ENCODE data around the gene ZNF682. TPM values are rescaled to one million over a fixed set of nuclear protein-coding genes. Genes with fewer than 3 reads are reported as not detected.
"Not testable (repeated sequence)": the region's sequence is repeated elsewhere in the genome, so short reads cannot be mapped to it uniquely, and the experiment has no call there.

ZNF682 gene
- total and polyA plus RNA-seq, 2 of the 13 experiments (the other 11 are each of a cell fraction or from before 2014, with no cell fraction given) = 2.0 to 7.2 TPM

- peak; percentile 51; the same call in 1 of the 2 replicates for TF ChIP-seq SIN3A (IDR thresholded peaks at IDR 0.05; ENCODE audit: borderline replicate concordance, low read depth, low read length)
- TF ChIP-seq POGZ (CRISPR knock-in tag; IDR thresholded peaks at IDR 0.05) = peak; percentile 66
Measured at GRCh38 chr19:20039203-20039723, at the start of gene ZNF682 (continued).

GRCh38 chr19:20082876-20083275 is 43.6 kb upstream of the ZNF682 start:
- H3K79me2 ChIP-seq (ENCODE audit: insufficient read depth, low read length); POLR2A ChIA-PET; H3K4me1 ChIP-seq (ENCODE audit: insufficient read depth, low read length); CTCF ChIA-PET (ENCODE audit: low intra/inter-chr PET ratio, low total read pairs); H3K4me3 ChIP-seq (replicated peaks in 1 of 3; ENCODE audit: insufficient read depth in 1 of 3, low read depth in 2 of 3, low read length in 3 of 3); DNase-seq (ENCODE audit: low spot score); H3K9ac ChIP-seq (ENCODE audit: insufficient read depth, low read depth, low read length); intact Hi-C loops (cut with micrococcal nuclease; ENCODE audit: unreplicated experiment); H2AFZ ChIP-seq (ENCODE audit: low read length); H3K27me3 ChIP-seq (ENCODE audit: control insufficient read depth in 1 of 2, insufficient read depth in 2 of 2, low read length in 2 of 2); ATAC-seq; H4K20me1 ChIP-seq (ENCODE audit: insufficient read depth, low read length); in situ Hi-C loops (cut with HindIII; ENCODE audit: extremely low pct_ligation_motif_present, low pct_unique_long_range_greater_than_20kb); BruUV-seq (replicated peaks); FAIRE-seq; H3K36me3 ChIP-seq (replicated peaks in 1 of 2; ENCODE audit: control insufficient read depth in 1 of 2, insufficient read depth in 2 of 2, low read length in 2 of 2); H3K4me2 ChIP-seq (ENCODE audit: low read depth, low read length); H3K27ac ChIP-seq (ENCODE audit: extremely low read length, insufficient read depth, low read length): not testable (repeated sequence)
- 51% methylated on average over 7 of the region's 7 CpGs for WGBS (ENCODE audit: low lambda C conversion rate)
- peaks cover 37% of the 10 kb centered on the region for H3K9me3 ChIP-seq (ENCODE audit: low read length)

DNA sequence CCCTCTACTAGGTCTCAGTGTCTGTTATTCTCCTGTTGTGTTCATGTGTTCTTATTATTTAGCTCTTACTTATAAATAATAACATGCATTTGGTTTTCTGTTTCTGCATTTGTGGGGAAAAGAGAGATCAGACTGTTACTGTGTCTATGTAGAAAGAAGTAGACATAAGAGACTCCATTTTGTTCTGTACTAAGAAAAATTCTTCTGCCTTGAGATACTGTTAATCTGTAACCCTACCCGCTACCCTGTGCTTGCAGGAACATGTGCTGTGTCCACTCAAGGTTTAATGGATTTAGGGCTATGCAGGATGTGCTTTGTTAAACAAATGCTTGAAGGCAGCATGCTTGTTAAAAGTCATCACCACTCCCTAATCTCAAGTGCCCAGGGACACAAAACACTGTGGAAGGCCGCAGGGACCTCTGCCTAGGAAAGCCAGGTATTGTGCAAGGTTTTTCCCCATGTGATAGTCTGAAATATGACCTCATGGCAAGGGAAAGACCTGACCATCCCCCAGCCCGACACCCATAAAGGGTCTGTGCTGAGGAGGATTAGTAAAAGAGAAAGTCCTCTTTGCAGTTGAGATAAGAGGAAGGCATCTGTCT is 43.0 kb upstream of the ZNF682 start:
- peaks cover 36% of the 10 kb centered on the region for H3K9me3 ChIP-seq (ENCODE audit: low read length)
- H3K27me3 ChIP-seq (ENCODE audit: control insufficient read depth in 1 of 2, insufficient read depth in 2 of 2, low read length in 2 of 2); H3K9ac ChIP-seq (ENCODE audit: insufficient read depth, low read depth, low read length); H3K79me2 ChIP-seq (ENCODE audit: insufficient read depth, low read length); FAIRE-seq; ATAC-seq; intact Hi-C loops (cut with micrococcal nuclease; ENCODE audit: unreplicated experiment); POLR2A ChIA-PET; H3K27ac ChIP-seq (ENCODE audit: extremely low read length, insufficient read depth, low read length); H3K4me2 ChIP-seq (ENCODE audit: low read depth, low read length); DNase-seq (ENCODE audit: low spot score); H3K36me3 ChIP-seq (replicated peaks in 1 of 2; ENCODE audit: control insufficient read depth in 1 of 2, insufficient read depth in 2 of 2, low read length in 2 of 2); CTCF ChIA-PET (ENCODE audit: low intra/inter-chr PET ratio, low total read pairs); BruUV-seq (replicated peaks); in situ Hi-C loops (cut with HindIII; ENCODE audit: extremely low pct_ligation_motif_present, low pct_unique_long_range_greater_than_20kb); H2AFZ ChIP-seq (ENCODE audit: low read length); H3K4me1 ChIP-seq (ENCODE audit: insufficient read depth, low read length); H3K4me3 ChIP-seq (replicated peaks in 1 of 3; ENCODE audit: insufficient read depth in 1 of 3, low read depth in 2 of 3, low read length in 3 of 3); H4K20me1 ChIP-seq (ENCODE audit: insufficient read depth, low read length): not testable (repeated sequence)
- 44% methylated on average over 1 of the region's 3 CpGs for WGBS (ENCODE audit: low lambda C conversion rate)

Data from HepG2 (cell line).